ENCODE results near the gene DMRTB1.

DMRTB1 gene

DNA sequence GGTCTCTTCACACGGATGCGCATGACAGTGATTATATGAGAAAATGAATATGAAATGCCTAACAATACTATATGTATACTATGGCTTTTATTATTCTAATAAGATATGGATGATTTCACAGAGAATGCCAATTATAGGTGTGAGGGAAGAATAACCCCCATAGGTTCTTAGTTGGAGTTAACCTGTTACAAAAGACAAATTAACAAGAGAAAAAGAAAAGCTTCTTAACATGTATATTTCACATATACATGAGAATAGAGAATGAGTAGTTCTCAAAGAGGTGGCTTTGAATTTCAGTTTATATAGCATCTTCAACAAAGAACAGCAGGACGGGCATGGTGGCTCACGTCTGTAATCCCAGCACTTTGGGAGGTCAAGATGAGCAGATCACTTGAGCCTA is 24.0 kb upstream of the DMRTB1 start:
- no peak for DNase-seq (ENCODE audit: low read depth)

GRCh38 chr1:53438427-53439336 is 20.5 kb upstream of the DMRTB1 start:
- no peak for DNase-seq (ENCODE audit: low read depth)

DNA sequence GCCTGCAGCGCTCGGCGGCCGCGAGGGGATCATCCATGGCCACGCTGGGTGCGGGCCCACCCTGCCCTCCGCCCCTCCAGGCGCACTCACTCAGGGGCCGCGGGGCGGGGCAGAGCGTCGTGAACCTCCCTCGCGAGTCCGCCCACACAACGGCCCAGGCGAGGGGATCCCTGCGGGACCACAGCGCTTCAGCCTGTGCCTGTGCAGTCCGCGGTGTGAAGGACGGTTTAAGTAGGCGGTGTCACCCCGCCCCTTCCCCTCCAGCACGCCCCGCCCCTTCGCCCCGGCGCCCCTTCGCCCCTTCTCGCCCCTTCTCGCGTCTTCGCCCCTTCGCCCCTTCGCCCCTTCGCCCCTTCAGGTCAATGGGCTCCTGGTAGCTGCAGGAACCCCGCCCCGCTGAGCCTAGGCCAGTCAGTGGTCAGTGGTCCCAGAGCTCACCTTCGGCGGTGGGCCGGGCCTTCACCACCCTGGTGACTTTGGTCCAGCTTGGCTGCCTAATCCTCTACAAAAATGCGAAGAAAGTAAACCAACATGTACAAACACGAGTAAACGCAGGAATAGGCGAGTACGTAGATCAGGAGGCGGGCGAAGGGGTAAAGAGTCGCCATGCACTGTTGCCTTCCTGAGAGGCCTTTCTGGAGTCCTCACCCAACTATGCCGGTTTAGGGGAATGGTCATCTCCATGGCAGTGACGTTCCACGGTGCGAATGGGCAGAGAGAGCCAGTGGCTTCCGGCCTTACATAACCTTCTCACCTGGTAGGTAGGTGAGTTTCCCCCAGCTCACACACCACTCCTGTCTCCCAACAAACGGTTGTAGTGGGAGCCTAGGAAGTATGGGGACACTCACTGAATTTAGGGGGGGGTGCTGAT is 19.6 kb upstream of the DMRTB1 start:
- no peak for DNase-seq (ENCODE audit: low read depth)

GRCh38 chr1:53440633-53441032 is 18.6 kb upstream of the DMRTB1 start:
- no peak for DNase-seq (ENCODE audit: low read depth)

DNA sequence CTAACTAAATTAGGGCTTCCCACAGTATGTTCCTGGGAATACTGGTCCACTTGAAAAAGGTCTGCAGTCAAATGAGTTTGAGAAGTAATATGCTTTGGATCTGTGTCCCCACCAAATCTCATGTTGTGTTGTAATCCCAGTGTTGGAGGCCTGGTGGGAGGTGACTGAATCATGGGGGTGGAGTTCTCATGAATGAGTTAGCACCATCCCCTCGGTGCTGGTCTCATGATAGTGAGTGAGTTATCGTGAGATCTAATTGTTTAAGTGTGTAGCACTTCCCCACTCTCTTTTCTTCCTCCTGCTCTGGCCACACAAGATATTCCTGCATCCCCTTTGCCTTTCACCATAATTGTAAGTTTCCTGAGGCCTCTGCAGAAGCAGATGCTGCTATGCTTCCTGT is 16.9 kb upstream of the DMRTB1 start:
- DNase-seq (ENCODE audit: low read depth): no peak

GRCh38 chr1:53446051-53446450 is 13.1 kb upstream of the DMRTB1 start:
- no peak for DNase-seq (ENCODE audit: low read depth)

GRCh38 chr1:53447413-53447812 is 11.8 kb upstream of the DMRTB1 start:
- DNase-seq (ENCODE audit: low read depth): no peak

- DNase-seq (ENCODE audit: low read depth): peak; percentile 24
These were observed 10.9 kb upstream of the DMRTB1 start for GRCh38 chr1:53448241-53448841.

DNA sequence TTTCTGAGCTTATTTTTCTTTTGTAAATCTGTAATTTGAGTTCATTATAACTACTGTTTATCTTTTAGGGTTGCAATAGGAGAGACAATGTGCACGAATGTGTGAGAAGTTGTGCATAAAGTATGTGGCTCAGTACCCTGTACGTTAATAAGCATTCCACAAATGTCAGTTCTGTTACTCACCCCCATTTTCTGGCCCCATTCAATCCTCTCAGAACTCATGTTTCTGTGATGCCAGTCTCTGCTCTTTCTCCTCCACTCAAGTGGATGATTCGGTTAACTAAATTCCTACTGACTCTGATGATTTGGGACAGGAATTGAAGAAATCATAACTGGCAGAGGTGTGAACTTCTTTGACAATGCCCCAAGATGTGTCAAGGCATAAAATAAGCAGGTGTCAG is 10.2 kb upstream of the DMRTB1 start:
- DNase-seq (ENCODE audit: low read depth): peak; percentile 92

DNA sequence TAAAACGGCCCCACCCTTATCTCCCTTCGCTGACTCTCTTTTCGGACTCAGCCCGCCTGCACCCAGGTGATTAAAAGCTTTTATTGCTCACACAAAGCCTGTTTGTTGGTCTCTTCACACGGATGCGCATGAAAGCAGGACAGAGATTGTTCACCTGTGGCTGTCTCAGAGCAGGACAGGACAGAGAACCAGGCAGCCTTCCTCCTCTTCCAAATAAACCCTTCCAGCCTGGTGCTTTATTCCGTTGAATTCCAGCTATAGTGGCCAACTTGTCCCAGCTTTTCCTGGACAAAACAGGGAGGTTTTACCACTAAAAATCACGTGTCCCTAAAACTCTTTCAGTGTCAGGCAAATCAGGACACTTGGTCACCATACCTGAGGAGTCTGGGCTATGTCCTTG is 9.5 kb upstream of the DMRTB1 start:
- no peak for DNase-seq (ENCODE audit: low read depth)

DNA sequence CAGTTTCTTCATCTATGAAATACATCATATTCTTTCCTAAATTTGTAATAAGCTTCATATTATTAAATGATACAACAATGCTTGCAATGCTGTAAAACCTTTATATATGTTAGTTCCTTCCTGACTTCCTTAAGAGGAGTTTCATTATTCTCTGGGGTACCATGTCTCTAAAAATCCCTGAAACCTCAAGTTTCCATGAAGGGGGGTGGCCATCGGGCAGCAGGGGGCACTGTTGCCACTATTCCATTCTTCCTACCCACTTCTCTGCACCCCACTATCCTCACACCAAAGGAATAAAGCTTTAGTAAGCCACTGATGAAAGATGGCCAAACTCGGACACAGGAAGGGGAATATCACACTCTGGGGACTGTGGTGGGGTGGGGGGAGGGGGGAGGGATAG is 9.0 kb upstream of the DMRTB1 start:
- no peak for DNase-seq (ENCODE audit: low read depth)

DNA sequence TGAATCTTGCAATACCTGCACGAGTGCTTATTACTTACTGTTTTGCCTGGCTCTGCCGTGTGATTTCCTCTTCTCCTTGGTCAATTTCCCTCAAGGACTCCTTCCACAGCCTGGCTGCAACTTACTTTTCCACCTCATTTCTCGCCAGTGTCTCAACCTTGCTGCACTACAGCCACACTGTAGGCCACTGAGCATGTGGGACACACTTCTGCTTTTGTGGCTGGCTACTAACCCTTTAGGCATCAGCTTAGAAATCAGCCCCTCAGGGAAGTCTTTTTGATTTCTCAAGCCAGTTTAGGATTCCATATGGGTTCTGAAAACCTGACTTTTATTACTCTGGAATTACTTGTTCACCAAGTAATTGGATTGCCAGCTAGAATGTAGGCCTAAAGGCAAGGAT is 5.2 kb upstream of the DMRTB1 start:
- no peak for DNase-seq (ENCODE audit: low read depth)

DNA sequence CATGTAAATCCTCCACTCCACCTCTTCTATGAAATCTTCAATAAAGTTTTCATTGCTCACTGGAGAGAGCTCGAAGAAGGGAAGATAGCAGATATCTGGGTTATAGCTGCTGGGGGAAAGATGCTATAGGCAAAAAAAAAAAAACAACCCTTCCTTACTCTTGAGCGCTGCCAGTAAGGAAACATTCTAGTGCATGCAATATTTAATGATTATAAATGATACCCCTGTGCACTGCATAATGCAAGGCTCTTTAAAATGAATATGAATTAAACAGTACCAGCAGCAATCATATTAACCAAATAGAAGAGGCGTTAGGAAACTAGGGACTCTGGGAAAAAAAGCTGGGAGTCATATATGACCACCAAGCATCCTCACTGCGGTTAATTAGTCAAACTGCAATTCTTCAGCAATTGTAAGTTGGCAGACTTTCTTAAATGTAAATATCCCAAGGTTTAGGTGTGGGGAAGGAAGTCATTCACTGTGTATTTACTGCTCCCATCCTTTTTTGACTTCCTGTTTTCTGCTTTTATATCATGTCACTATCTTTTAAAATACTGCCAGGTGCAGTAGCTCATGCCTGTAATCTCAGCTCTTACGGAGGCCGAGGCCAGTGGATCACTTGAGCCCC is 3.7 kb upstream of the DMRTB1 start:
- DNase-seq (ENCODE audit: low read depth): no peak

DNA sequence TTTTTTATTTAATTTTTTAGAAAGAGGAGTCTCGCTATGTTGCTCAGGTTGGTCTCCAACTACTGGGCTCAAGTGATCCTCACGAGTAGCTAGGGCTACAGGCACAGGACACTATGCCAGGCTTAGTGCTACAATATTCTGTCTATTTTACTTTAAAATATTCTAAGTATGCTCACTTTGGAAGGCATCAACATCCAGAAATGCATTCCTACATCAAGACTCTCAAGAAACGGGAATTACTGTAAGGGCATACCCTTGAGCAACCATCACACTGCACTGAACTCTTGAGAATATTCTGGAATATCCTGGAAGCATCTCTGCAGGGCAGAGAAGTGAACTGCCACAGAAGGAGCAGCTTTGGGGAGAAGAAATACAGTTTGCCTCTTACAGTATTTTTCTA is 565 bp upstream of the DMRTB1 start:
- DNase-seq (ENCODE audit: low read depth): no peak

DNA sequence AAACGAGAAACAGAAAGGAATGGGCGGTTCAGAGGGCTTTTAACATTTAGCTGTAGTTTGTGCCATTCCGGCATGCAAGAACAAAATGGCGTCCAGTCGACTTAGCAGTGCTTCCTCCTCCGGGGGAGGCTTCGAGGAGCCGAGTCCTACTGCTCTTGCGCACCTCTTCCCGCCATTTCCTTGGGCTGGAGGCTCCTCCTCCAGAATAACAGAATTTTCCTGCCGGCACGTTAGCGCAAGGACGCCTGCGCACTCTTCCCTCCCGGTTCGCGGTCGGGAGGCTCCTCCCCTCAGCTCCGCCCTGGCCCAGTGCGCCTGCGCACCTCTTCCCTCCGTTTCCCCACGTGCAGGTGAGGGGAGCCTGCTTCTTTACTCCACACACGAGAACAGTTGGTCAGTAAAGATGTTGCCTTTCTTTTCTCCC is 1.0 kb downstream of the DMRTB1 start:
- no peak for DNase-seq (ENCODE audit: low read depth)

- no peak for DNase-seq (ENCODE audit: low read depth)
These were observed 1.6 kb downstream of the DMRTB1 start for GRCh38 chr1:53460666-53461322.

DNA sequence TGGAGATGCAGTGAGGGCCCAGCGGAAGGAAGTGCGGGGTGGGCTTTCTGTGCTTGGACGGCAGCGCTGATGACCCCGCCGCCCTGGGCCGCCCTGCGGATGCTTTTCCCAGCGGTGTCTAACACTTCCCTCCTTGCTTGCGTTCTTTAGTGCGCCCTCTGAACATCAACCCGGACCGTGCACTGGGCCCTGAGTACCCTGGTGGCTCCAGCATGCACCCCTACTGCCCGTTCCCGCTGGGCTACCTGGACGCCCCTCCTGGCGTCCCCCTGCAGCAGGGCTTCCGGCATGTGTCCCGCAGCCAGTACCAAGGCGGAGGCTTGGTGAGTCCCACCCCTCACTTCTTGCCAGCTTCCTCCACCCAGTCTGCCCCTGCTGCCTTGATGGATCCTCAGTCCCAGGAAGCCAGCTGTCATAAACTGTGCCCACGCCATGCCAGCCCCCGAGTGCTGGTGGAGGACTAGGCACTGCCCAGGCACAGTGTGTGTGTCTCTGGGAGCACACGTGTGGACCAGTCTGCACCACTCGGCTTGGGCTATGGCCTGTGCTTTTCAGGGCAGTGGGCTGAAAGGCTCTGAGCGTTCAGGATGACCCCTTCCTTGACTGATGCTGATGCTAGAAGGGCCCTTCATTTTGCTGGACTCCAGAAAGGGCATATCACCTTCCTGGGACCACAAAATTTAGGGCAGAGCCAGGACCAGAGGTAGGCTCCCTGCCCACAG is 2.3 kb downstream of the DMRTB1 start:
- no peak for DNase-seq (ENCODE audit: low read depth)

DNA sequence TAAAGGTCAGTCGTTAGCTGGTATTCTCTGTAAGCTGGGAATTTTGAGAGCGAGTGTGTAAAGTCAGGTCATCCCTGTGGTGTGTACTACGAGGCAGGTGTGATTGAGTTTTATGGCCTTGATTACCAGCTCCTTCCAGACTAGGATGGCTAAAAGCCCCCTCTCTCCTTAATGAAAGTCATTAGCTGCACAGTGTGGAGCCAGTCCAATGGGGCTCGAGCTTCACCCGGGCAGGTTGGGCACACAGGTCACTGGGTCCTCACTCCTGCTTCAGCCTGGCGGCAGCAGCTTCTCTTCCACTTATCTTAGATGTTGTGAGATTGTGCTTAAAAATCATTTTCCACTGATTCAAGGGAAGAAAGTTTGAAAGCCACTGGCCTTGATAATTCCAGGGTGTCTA is 3.0 kb downstream of the DMRTB1 start:
- no peak for DNase-seq (ENCODE audit: low read depth)

DNA sequence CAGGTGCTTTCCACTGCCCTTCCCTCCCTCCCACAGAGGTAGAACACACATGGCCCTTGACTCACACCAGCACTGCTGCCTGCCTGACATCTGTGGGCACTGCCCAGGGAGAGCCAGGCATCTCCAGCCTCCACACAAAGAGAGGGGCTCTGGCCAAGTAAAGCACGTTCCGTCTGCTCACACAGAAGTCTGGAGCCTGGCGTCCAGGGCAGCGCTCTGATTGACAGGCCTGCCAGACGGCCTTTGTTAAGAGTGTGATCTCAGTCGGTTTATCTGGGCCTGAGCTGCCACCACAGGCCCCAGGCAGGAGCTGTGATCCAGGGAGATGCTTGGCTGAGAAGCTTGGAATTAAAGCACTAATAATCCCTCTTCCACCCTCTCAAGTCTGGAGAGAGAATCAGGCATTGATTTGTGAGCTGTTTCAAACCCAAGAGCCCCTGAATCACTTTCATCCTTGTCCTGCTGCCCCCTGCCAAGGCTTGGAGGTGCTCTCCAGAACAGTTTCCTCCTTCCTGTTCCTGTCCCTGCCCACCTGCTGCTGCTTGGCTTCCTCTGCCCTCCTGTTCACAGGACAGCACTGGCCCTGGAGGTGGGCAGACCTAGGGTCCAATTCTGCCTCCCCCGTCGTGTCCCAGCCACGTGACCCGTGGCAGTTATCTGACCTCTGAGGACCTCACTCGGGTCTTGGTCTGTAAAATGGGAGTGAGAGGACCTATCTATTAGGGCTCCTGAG is 3.7 kb downstream of the DMRTB1 start:
- no peak for DNase-seq (ENCODE audit: low read depth)
